ENCODE results near the gene RTBDN. TPM values are rescaled to one million over a fixed set of nuclear protein-coding genes. Genes with fewer than 3 reads are reported as not detected.

The RTBDN gene
- total RNA-seq, 1 experiment from 2014 or later, result 5.6 TPM

DNA sequence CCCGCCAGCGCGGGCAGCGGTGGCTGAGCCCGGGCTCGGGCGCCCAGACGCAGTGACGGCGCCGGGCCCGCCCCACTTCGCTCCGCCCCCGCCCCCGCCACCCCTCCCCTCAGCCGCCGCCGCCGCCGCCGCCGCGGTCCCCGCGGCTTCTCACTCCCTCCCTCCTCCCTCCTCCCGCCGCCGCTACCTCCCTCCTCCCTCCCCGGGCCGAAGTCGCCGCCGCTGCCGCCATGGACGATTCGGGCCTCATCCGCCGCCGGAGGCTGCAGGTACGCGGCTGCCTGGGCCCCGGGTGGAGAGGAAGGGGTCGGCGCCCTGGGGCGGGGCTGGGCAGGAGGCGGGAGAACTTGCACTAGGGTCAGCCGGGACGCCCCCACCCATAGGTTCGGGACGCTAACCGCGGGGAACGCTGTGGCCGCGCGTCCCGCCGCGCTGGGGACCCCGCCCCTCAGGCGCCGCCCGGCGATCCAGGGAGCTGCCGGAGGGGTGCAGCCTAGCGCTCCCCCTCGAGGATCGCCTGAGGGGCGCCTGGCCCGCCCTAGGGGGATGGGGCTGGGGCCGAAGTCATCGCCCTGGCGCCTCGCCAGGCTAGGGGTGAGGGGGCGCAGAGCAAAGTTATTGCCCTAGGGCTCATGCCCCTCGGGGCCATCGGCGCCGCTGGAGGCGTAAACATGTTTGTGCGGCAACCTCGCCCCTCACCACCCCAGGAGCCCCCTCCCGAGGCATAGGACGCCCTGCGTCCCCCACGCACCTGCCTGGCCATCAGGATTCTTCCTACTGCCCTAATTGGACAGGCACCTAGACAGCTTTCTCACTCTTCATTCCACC is 427 bp downstream of the RTBDN start:
- no peak overlapping the region for H3K23ac ChIP-seq (ENCODE audit: insufficient read length, low read depth, low read length)
- H3K23me2 ChIP-seq (ENCODE audit: insufficient read length, low read depth, low read length, poor library complexity, severe bottlenecking), result peaks cover 10% of the 10 kb centered on the region
- H3K4ac ChIP-seq (ENCODE audit: low read depth, low read length), result no peak overlapping the region
- peaks cover 26 to 34% of the 10 kb centered on the region in 2 experiments for H3K4me1 Mint-ChIP-seq
- no peak overlapping the region for H3K27ac ChIP-seq (ENCODE audit: insufficient read length, low read depth, low read length)
- no peak overlapping the region for H4K91ac ChIP-seq (ENCODE audit: insufficient read length, low read depth, low read length)
- no peaks in the 10 kb centered on the region; the same call in 1 of the 2 replicates for H3K4me1 ChIP-seq (ENCODE audit: insufficient read depth, low read length)
- no peak overlapping the region for H2BK5ac ChIP-seq (ENCODE audit: insufficient read length, low read length)
- no peak overlapping the region for H3K18ac ChIP-seq (ENCODE audit: insufficient read length, low read depth, low read length)
- no peaks in the 10 kb centered on the region for H3K79me2 ChIP-seq (ENCODE audit: insufficient read depth, low read length)
- DNase-seq, result peak; percentile 70
- TF ChIP-seq, protein P1, sequence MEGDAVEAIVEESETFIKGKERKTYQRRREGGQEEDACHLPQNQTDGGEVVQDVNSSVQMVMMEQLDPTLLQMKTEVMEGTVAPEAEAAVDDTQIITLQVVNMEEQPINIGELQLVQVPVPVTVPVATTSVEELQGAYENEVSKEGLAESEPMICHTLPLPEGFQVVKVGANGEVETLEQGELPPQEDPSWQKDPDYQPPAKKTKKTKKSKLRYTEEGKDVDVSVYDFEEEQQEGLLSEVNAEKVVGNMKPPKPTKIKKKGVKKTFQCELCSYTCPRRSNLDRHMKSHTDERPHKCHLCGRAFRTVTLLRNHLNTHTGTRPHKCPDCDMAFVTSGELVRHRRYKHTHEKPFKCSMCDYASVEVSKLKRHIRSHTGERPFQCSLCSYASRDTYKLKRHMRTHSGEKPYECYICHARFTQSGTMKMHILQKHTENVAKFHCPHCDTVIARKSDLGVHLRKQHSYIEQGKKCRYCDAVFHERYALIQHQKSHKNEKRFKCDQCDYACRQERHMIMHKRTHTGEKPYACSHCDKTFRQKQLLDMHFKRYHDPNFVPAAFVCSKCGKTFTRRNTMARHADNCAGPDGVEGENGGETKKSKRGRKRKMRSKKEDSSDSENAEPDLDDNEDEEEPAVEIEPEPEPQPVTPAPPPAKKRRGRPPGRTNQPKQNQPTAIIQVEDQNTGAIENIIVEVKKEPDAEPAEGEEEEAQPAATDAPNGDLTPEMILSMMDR (conservative IDR thresholded peaks at IDR 0.05), result no peak; the same call in 2 of the 3 replicates
- no peak overlapping the region; the same call in 1 of the 2 replicates for H3K14ac ChIP-seq (ENCODE audit: insufficient read depth, low read length)
- no peak overlapping the region for H3K27ac Mint-ChIP-seq
- H2BK120ac ChIP-seq (ENCODE audit: low read depth, low read length, poor library complexity, severe bottlenecking), result no peak overlapping the region
- no peak overlapping the region for H4K5ac ChIP-seq (ENCODE audit: insufficient read length, low read depth, low read length)
- peaks cover 43% of the 10 kb centered on the region for H3K27me3 Mint-ChIP-seq (ENCODE audit: low read depth)
- peak overlapping the region; percentile 68 to 90 for H3K4me3 Mint-ChIP-seq
- H3K36me3 Mint-ChIP-seq (ENCODE audit: insufficient read depth in 1 of 3, low read depth in 3 of 3), result no peaks in the 10 kb centered on the region; a peak in 1 of 7 replicates
- H3T11ph ChIP-seq (ENCODE audit: low read length), result no peak overlapping the region
- no peaks in the 10 kb centered on the region for H3K9me3 ChIP-seq (ENCODE audit: control insufficient read depth, low read depth, low read length)
- H3K4me2 ChIP-seq (ENCODE audit: insufficient read depth, insufficient read length, low read length), result peak overlapping the region; percentile 76
- H4K20me1 ChIP-seq (ENCODE audit: control insufficient read depth, insufficient read depth, insufficient read length), result no peaks in the 10 kb centered on the region
- WGBS (ENCODE audit: extremely low coverage, insufficient read length, low lambda C conversion rate), result no CpG with 5 or more reads among the region's 87 CpGs
- H4K8ac ChIP-seq (replicated peaks; ENCODE audit: insufficient read length, low read depth, low read length), result no peak overlapping the region
- no peak overlapping the region for H2BK12ac ChIP-seq (ENCODE audit: insufficient read length, low read depth, low read length)
- H3K56ac ChIP-seq (ENCODE audit: insufficient read length, low read depth, low read length), result no peak overlapping the region
- no peak overlapping the region for H2BK20ac ChIP-seq (ENCODE audit: low read depth, low read length, poor library complexity, severe bottlenecking)
- H2BK15ac ChIP-seq (ENCODE audit: low read depth, low read length), result no peak overlapping the region
- no peaks in the 10 kb centered on the region; a peak in 1 of 5 replicates for H3K9me3 Mint-ChIP-seq
- H2AK5ac ChIP-seq (ENCODE audit: insufficient read length, low read length), result no peak overlapping the region
- H3K27me3 ChIP-seq (ENCODE audit: insufficient read depth, low read length), result peaks cover 3% of the 10 kb centered on the region; the same call in 1 of the 2 replicates
- H3K79me1 ChIP-seq (ENCODE audit: insufficient read depth, low read depth, low read length, poor library complexity, severe bottlenecking), result no peaks in the 10 kb centered on the region
- no peak overlapping the region for H2AFZ ChIP-seq (ENCODE audit: low read length)
- H3K9ac ChIP-seq (ENCODE audit: extremely low read depth, insufficient read length, low read length), result no peak overlapping the region

Measured in H9 (cell line).